Measurements from ENCODE around the gene UNC5C.

- TF ChIP-seq CTCF (IDR thresholded peaks at IDR 0.05; ENCODE audit: low read depth, low read length, missing input control) (no peak), JUND (IDR thresholded peaks at IDR 0.05) (no peak), REST (IDR thresholded peaks at IDR 0.05) (no peak), SP1 (IDR thresholded peaks at IDR 0.05) (no peak), HNF4G (IDR thresholded peaks at IDR 0.05) (no peak), HNF4A (conservative IDR thresholded peaks at IDR 0.05) (no peak)
These were observed 430.3 kb downstream of the UNC5C start for GRCh38 chr4:95118497-95118896.
